Subcutaneous adipose tissue (tissue), 4 donors: Measurements from ENCODE around the gene IL18RAP. TPM values are rescaled to one million over a fixed set of nuclear protein-coding genes. Genes with fewer than 3 reads are reported as not detected.

Source experiments
- CTCF ChIP-seq: fragments of 450-650 bp; IDR thresholded peaks from one replicate; pipeline ENCODE4 v1.5.1; 2016; ENCODE audit warnings: low read depth, mild to moderate bottlenecking, control low read depth, antibody characterized with exemption, moderate library complexity
- total RNA-seq, 4 donors: library from RNA; depleted of rRNA; stranded (reverse); fragments of >200 nt; gene quantifications; one replicate each; pipeline ENCODE4 v1.1.0, GENCODE V29; 2016

IL18RAP gene
- total RNA-seq, 4 donors from 2014 or later: 2.0 to 7.2 (median 3.6) TPM

GRCh38 chr2:102460467-102460866 is 37.5 kb downstream of the IL18RAP start:
- no peak for TF ChIP-seq CTCF

- no peak for TF ChIP-seq CTCF
Measured at GRCh38 chr2:102461188-102461587, 38.2 kb downstream of the IL18RAP start.

- no peak for TF ChIP-seq CTCF
Measured at GRCh38 chr2:102463160-102463559, 40.2 kb downstream of the IL18RAP start.

- TF ChIP-seq CTCF: no peak
Measured at GRCh38 chr2:102470168-102470567, 47.2 kb downstream of the IL18RAP start.

GRCh38 chr2:102473020-102473419 is 50.1 kb downstream of the IL18RAP start, which contains the start of gene SLC9A4:
SLC9A4 (plus strand) TSS chr2:102473226; CDS start chr2:102473760, 534 bp downstream.
- no peak for TF ChIP-seq CTCF

GRCh38 chr2:102473631-102474030 is 50.7 kb downstream of the IL18RAP start:
- TF ChIP-seq CTCF: no peak

- TF ChIP-seq CTCF: no peak
Measured at GRCh38 chr2:102474785-102475184, 51.8 kb downstream of the IL18RAP start.
